Forelimb muscle (tissue), 1 donor: Measurements from ENCODE around the gene DOC2A. TPM values are rescaled to one million over a fixed set of nuclear protein-coding genes. Genes with fewer than 3 reads are reported as not detected.
A peak's percentile ranks its signal among the peaks of the same experiment; 100 is the strongest.

Source experiments
- DNase-seq: peaks from one replicate; pipeline ENCODE4 v3.0.0-alpha.2; 2013; ENCODE audit warnings: low read depth
- polyA plus RNA-seq: library from polyadenylated mRNA; unstranded; fragments of 120-200 nt; gene quantifications from one replicate; pipeline ENCODE4 v1.2.1, GENCODE V29; 2013; ENCODE audit not compliant: insufficient read length

Gene DOC2A
- polyA plus RNA-seq, 1 donor: 0.61 TPM

GRCh38 chr16:30005341-30006094, 5.3 kb downstream of the DOC2A start:
- no peak for DNase-seq

GRCh38 chr16:30004811-30005242, 6.0 kb downstream of the DOC2A start:
- no peak for DNase-seq

GRCh38 chr16:30004424-30004776, 6.4 kb downstream of the DOC2A start:
- no peak for DNase-seq

DNA sequence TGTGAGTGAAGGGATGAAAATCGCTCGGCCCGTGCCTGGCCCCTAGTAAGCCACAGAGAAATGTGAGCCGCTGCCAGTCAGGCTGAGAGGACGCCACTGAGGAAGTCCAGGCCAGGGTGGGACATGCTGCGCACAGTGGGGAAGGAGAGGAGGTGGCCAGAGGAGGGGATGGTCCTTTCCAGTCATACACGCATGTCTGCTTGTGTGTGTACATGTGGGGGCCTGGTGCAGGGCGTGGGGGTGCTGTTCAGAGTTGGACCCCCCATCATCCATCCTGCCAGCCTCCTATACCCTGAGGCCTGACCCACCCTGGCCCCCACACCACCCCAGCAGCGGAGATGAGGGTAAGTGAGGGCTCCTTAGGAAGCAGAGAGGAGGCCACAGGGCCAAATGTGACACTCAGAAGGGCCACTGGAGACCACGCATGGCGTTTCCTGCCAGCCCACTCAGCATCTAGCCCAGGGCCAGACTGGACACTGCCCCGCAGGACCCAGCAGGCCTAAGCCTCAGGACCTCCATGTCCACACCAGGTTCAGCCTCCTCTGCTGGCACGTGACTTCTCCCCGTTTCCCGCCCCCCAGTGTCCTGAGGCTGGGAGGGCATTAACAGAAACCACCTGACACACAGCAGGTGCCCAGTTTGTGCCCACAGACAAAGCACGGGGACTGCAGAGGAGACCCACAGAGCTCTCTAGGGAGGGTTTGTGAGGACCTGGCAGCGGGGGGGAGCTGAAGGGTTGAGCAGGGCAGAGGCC, 7.0 kb downstream of the DOC2A start:
- no peak for DNase-seq

- DNase-seq: no peak
Observed at GRCh38 chr16:30002614-30003346, 8.0 kb downstream of the DOC2A start.

- DNase-seq: no peak
Observed at GRCh38 chr16:30000735-30001631, 9.8 kb downstream of the DOC2A start.

GRCh38 chr16:29999605-30000004, 11.2 kb downstream of the DOC2A start:
- DNase-seq: no peak

DNA sequence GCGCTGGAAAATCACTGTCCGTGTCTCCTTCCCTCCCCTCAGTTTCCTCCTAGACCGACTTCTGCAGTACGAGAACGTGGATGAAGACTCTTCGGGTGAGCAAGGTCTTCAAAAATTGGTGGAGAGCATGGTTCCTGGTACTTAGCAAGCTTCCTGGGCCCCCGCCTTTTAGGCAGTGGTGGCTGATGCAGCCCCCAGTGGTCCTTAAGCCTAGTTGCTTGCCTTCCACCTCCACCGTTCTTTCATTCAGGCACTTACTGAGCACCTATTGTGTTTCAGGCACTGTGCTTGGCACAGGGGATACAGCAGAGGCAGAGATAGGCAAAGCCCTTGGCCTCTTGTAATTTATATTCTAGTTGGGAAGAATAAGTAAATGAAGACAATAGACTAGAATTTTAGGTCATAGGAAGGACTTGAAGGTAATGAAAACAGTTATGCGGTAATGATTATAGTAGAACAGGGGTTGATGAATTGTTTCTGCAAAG, 14.0 kb downstream of the DOC2A start:
- DNase-seq: no peak

GRCh38 chr16:29995911-29996765, 14.7 kb downstream of the DOC2A start, which contains the start of gene INO80E:
TSS of gene INO80E (plus strand) at chr16:29996241. CDS start at chr16:29996311, 70 bp downstream.
- peak; percentile 84 for DNase-seq

DNA sequence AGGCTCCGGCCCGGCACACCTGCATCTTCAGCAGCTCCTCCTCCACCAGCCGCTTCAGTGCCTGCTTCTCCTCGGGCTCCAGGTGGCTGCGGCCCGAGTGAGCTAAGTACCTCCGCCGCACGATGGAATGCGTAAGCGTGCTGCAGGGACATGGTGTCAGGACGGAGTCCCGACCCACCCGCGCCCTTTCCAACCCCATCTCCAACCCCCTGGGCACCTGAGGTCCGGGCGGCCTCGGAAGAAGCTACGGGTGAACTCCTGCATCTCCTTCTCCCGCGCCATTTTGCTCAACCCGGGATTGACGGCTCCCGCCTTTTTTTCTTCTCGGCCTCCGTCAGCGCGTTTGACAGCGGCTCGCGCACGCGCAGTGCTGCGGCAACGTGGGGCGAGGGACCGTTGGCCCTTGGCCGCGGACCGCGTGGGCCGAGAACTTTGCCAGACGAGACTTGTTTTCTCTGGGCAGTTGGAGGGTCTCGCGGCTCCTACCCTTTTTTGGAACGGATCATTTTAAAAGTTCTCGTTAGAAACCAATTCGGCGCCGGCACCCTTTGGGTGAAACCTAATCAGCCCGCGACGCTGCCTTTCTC, 15.4 kb downstream of the DOC2A start, which contains the start of gene HIRIP3:
TSS of gene HIRIP3 (minus strand) at position 294 of the 587 bp plus-strand sequence. CDS start at position 282, 12 bp downstream.
- DNase-seq: peak; percentile 59

- DNase-seq: no peak
Observed at GRCh38 chr16:29994600-29995323, 16.1 kb downstream of the DOC2A start.

DNA sequence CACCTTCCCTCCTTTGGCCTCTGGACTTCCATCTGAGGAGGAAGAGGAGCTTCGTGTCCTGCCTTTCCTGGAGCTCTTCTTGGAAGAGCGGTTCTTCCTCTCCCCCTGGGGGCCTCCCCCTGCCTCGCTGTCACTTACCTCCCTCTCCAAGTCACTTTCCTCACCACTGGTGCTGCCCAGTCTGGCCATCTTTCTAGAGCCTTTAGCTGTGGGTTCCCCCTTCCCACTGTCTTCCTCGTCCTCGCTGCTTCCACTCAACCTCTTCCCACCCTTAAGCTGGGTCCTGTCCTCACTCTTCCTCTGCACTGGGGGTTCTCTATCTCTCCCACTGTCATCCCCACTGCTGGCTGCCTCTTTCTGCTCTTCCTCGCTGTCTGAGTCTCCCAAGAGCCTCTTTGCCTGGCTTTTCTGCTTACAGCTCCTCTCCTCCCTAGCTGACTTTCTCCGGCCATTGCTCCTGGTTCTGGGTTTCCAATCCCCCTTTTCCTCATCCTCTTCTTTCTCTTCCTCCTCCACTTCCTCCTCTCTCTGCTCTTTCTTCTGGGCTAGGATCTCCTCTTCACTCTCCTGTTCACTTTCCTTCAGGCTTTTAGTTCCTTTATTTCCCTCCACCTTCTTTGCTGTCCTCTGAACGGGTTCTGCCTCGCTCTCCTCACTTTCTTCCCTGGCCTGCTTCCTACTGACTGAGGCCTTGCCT, 16.8 kb downstream of the DOC2A start:
- no peak for DNase-seq

GRCh38 chr16:29993191-29993902, 17.5 kb downstream of the DOC2A start:
- DNase-seq: no peak

DNA sequence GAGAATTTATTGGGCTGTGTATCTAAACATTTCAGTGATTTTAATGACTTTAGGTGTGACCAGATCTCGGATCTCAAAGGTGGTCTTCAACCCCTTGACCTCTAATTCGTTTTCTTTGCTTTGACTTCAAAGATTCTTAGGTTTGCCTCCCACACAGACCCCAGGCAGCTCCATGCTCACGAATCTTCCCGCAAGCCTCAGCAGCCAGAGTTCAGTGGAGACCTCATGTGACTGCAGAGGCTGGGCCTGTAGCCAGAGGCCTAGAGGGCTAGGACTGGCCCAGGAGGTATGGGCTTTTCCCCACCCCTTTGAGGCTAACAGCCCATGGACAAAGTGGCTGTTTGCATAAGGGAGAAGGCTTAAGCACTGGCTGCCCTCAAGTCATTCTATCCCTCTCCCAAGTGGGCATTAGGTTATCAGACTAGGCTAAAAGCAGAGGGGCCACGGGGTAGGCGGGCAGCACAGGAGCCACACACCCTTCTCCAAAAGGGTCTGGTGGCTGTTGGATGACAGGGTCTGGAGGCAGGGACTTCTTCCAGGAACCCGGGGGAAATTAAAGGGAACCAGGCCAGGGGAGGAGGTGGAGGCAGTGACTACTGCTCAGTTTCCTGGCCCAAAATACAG, 18.4 kb downstream of the DOC2A start:
- DNase-seq: no peak

DNA sequence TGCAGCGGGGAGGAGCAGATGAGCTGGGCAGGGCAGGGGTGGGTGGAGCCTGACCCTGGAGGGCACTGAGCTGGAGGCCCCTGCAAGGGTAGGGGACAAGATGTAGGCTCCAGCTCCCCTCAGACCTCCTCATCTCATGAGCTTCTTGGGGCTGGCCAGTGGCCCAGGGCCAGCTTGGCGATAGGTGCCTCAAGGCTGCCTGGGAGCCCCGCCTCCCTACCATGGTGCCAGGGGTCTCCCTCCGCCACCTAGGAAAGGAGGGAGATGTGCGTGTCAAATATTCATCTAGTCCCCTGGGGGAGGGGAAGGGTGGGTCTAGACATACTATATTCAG, 19.3 kb downstream of the DOC2A start:
- DNase-seq: no peak

DNA sequence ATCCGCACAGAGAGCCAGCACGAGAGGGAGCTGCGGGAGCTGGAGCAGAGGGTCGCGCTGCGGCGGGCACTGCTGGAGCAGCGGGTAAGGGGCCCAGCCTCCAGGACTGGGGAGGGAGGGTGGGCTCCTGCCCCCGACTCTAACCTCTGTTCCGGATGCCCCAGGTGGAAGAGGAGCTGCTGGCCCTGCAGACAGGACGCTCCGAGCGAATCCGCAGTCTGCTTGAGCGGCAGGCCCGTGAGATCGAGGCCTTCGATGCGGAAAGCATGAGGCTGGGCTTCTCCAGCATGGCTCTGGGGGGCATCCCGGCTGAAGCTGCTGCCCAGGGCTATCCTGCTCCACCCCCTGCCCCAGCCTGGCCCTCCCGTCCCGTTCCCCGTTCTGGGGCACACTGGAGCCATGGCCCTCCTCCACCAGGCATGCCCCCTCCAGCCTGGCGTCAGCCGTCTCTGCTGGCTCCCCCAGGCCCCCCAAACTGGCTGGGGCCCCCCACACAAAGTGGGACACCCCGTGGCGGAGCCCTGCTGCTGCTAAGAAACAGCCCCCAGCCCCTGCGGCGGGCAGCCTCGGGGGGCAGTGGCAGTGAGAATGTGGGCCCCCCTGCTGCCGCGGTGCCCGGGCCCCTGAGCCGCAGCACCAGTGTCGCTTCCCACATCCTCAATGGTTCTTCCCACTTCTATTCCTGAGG, 19.8 kb downstream of the DOC2A start:
- no peak for DNase-seq

GRCh38 chr16:29990034-29990433, 20.8 kb downstream of the DOC2A start:
- no peak for DNase-seq
